DND-41 (cell line): ENCODE measurements around the gene CHRNA1.

Experiments used
- ATAC-seq: fragments of 200-7000 bp; cut with Tn5 transposase; 3 replicates; pipeline ENCODE4 v1.9.1; 2021; ENCODE audit warnings: low read depth; ENCODE audit not compliant: insufficient read depth
- DNase-seq: peaks from one replicate; pipeline ENCODE4 v3.0.0-alpha.2; 2020
- H2AFZ ChIP-seq: 2 replicates; pipeline ENCODE4 v1.6.0; 2012; ENCODE audit warnings: low read depth, low read length
- H3K27ac ChIP-seq: 2 replicates; pipeline ENCODE4 v1.5.1; 2012; ENCODE audit warnings: low read length, inconsistent platforms
- H3K27me3 ChIP-seq: fragments of 200-600 bp; sonication (generic); 2 replicates; pipeline ENCODE4 v1.6.0; 2012; ENCODE audit warnings: low read length, mild to moderate bottlenecking, inconsistent platforms; ENCODE audit not compliant: insufficient read depth, poor library complexity
- H3K36me3 ChIP-seq: 2 replicates; pipeline ENCODE4 v1.5.1; 2012; ENCODE audit warnings: low read length, inconsistent platforms; ENCODE audit not compliant: insufficient read depth
- H3K4me1 ChIP-seq: 2 replicates; pipeline ENCODE4 v1.5.1; 2012; ENCODE audit warnings: mild to moderate bottlenecking, low read length; ENCODE audit not compliant: insufficient read depth
- H3K4me2 ChIP-seq: 2 replicates; pipeline ENCODE4 v1.6.0; 2012; ENCODE audit warnings: mild to moderate bottlenecking, moderate library complexity, low read length, inconsistent platforms; ENCODE audit not compliant: insufficient read depth
- H3K4me3 ChIP-seq, 2 experiments: fragments of 200-600 bp in 1 of 2; shearing (Covaris generic) in 1 of 2; 2 replicates each; pipeline ENCODE4 v1.5.1; 2012 to 2016; ENCODE audit warnings: inconsistent platforms in 2 of 2, low read length in 2 of 2, mild to moderate bottlenecking in 2 of 2, low read depth in 1 of 2, moderate library complexity in 1 of 2
- H3K79me2 ChIP-seq: 2 replicates; pipeline ENCODE4 v1.6.0; 2012; ENCODE audit warnings: low read length, inconsistent platforms; ENCODE audit not compliant: insufficient read depth
- H3K9ac ChIP-seq: 2 replicates; pipeline ENCODE4 v1.6.0; 2012; ENCODE audit warnings: low read depth, mild to moderate bottlenecking, inconsistent platforms, low read length, moderate library complexity
- H3K9me3 ChIP-seq: 2 replicates; pipeline ENCODE4 v1.5.1; 2012; ENCODE audit warnings: low read length, moderate library complexity, mild to moderate bottlenecking, inconsistent platforms; ENCODE audit not compliant: insufficient read depth, severe bottlenecking
- H4K20me1 ChIP-seq: 2 replicates; pipeline ENCODE4 v1.6.0; 2012; ENCODE audit warnings: low read length; ENCODE audit not compliant: insufficient read depth
- EZH2 ChIP-seq: IDR thresholded peaks from 3 replicates; pipeline ENCODE4 v1.6.1; 2012; ENCODE audit warnings: borderline replicate concordance, low read depth, mild to moderate bottlenecking, moderate library complexity, low read length, inconsistent platforms; ENCODE audit not compliant: severe bottlenecking
- TF ChIP-seq, protein P1 (sequence below): IDR thresholded peaks from 2 replicates; pipeline ENCODE4 v1.5.1; 2012; ENCODE audit warnings: borderline replicate concordance, low read length, moderate library complexity, mild to moderate bottlenecking; ENCODE audit not compliant: poor library complexity, severe bottlenecking; ENCODE audit errors: extremely low read depth

Gene CHRNA1

DNA sequence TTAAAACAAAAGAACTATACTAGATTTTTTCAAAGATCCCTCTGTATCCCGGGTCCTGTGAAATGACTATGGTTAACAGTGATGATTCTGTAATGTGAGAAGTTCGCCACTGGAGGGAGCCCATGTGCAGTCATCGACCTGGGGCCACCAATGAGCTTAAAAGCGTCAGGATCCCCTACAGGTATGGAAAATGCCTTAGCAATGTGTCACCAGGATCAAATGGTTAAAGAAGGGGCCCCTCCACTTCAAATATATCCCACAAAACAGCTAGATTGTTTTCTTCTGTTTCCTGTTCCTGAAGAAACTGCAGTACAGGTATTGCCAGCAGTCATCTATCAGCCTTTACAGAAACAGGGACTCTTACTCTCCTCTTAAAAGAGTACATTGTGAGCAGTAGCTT lies 15.3 kb downstream of the CHRNA1 start:
- Histone ChIP-seq H3K4me1 (no peaks in the 10 kb centered on the region), H4K20me1 (no peaks in the 10 kb centered on the region), H3K4me2 (no peak overlapping the region), H3K9ac (no peak overlapping the region), H3K27ac (no peak overlapping the region), H3K4me3 (no peak overlapping the region), H3K27me3 (peaks cover 6% of the 10 kb centered on the region), H2AFZ (no peak overlapping the region), H3K9me3 (no peaks in the 10 kb centered on the region), H3K79me2 (no peaks in the 10 kb centered on the region), H3K36me3 (no peaks in the 10 kb centered on the region)
- ATAC-seq (peak; percentile 95), DNase-seq (peak; percentile 73)
- TF ChIP-seq, protein P1, sequence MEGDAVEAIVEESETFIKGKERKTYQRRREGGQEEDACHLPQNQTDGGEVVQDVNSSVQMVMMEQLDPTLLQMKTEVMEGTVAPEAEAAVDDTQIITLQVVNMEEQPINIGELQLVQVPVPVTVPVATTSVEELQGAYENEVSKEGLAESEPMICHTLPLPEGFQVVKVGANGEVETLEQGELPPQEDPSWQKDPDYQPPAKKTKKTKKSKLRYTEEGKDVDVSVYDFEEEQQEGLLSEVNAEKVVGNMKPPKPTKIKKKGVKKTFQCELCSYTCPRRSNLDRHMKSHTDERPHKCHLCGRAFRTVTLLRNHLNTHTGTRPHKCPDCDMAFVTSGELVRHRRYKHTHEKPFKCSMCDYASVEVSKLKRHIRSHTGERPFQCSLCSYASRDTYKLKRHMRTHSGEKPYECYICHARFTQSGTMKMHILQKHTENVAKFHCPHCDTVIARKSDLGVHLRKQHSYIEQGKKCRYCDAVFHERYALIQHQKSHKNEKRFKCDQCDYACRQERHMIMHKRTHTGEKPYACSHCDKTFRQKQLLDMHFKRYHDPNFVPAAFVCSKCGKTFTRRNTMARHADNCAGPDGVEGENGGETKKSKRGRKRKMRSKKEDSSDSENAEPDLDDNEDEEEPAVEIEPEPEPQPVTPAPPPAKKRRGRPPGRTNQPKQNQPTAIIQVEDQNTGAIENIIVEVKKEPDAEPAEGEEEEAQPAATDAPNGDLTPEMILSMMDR, result peak; percentile 85
- TF ChIP-seq EZH2, result no peak

DNA sequence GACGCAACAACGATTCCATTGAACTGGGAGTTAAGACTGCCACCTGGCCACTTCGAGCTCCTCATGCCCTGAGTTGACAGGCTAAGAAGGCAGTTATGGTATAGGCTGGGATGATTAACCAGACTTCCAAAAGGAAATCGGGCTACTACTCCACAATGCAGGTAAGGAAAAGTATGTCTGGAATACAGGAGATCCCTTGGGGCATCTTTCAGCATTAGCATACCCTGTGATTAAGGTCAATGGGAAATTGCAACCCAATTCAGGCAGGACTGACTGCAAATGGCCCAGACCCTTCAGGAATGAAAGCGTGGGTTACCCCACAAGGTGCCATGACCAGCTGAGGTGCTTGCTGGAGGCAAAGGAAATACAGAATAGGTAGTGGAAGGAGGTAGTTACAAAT lies 19.1 kb downstream of the CHRNA1 start:
- H3K79me2 ChIP-seq, result no peaks in the 10 kb centered on the region
- H3K36me3 ChIP-seq, result no peaks in the 10 kb centered on the region
- no peak overlapping the region for H3K27ac ChIP-seq
- no peaks in the 10 kb centered on the region for H3K9me3 ChIP-seq
- no peak overlapping the region for H2AFZ ChIP-seq
- H3K4me1 ChIP-seq, result no peaks in the 10 kb centered on the region
- H3K27me3 ChIP-seq, result peaks cover 6% of the 10 kb centered on the region
- no peaks in the 10 kb centered on the region for H4K20me1 ChIP-seq
- TF ChIP-seq, protein P1, result no peak
- TF ChIP-seq EZH2, result no peak
- DNase-seq, result no peak
- H3K4me3 ChIP-seq, result no peak overlapping the region
- no peak overlapping the region for H3K9ac ChIP-seq
- ATAC-seq, result no peak
- no peak overlapping the region for H3K4me2 ChIP-seq

DNA sequence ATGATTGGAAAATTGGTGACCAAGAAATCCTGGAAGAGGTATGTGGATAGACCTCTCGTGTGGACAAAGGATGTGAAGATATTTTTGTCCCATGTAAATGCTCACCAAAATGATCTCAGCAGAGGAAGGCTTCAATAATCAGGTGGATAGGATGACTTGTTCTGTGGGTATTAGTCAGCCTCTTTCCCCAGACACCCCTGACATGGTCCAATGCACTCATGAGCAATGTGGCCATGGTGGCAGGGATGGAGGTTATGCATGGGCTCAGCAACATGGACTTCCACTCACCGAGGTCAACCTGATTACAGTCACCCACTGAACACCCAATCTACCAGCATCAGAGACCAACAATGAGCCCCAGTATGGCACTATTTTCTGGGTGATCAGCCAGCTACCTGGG lies 20.2 kb downstream of the CHRNA1 start:
- H3K27me3 ChIP-seq, result peaks cover 8% of the 10 kb centered on the region
- H3K4me1 ChIP-seq, result no peaks in the 10 kb centered on the region
- no peaks in the 10 kb centered on the region for H3K9me3 ChIP-seq
- H3K27ac ChIP-seq, result no peak overlapping the region
- H4K20me1 ChIP-seq, result no peaks in the 10 kb centered on the region
- ATAC-seq (no peak), DNase-seq (no peak)
- no peak overlapping the region for H3K9ac ChIP-seq
- H2AFZ ChIP-seq, result no peak overlapping the region
- no peaks in the 10 kb centered on the region for H3K36me3 ChIP-seq
- H3K4me2 ChIP-seq, result no peak overlapping the region
- TF ChIP-seq EZH2, result no peak
- TF ChIP-seq, protein P1, result no peak
- no peaks in the 10 kb centered on the region for H3K79me2 ChIP-seq
- no peak overlapping the region for H3K4me3 ChIP-seq

DNA sequence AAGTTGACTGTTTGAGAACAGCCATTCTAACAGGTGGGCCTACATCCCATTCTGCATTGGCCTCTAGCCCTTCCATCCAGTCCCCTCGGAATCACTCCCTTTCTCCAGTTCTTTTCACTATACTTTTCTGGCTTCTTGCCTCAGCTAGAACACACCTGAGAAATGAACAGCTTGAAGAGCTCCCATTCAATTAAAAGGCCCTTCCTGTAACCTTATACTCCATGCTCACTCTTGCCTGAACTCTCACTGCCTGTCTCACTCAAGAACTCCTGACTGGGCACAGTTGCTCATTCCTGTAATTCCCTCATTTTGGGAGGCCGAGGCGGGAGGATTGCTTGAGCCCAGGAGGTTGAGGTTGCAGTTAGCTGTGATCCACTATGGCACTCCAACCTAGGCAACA lies 23.6 kb downstream of the CHRNA1 start:
- Histone ChIP-seq H3K4me2 (no peak overlapping the region), H3K4me3 (no peak overlapping the region), H3K79me2 (no peaks in the 10 kb centered on the region), H3K27me3 (peaks cover 21% of the 10 kb centered on the region), H3K9ac (no peak overlapping the region), H3K9me3 (no peaks in the 10 kb centered on the region), H3K36me3 (no peaks in the 10 kb centered on the region), H3K27ac (no peak overlapping the region), H3K4me1 (no peaks in the 10 kb centered on the region), H2AFZ (no peak overlapping the region), H4K20me1 (no peaks in the 10 kb centered on the region)
- DNase-seq (no peak), ATAC-seq (no peak)
- TF ChIP-seq, protein P1, result no peak
- TF ChIP-seq EZH2, result no peak
